HTERT RPE-1 (cell line): ENCODE measurements around the gene PNMA8B.

Experiments
- in situ Hi-C: fragments of 300-500 bp; cut with MboI; formaldehyde crosslinking; loops from 4 replicates; pipeline ENCODE4 v1.14.3; 2020; ENCODE audit warnings: low sequenced_read_pairs

PNMA8B gene

DNA sequence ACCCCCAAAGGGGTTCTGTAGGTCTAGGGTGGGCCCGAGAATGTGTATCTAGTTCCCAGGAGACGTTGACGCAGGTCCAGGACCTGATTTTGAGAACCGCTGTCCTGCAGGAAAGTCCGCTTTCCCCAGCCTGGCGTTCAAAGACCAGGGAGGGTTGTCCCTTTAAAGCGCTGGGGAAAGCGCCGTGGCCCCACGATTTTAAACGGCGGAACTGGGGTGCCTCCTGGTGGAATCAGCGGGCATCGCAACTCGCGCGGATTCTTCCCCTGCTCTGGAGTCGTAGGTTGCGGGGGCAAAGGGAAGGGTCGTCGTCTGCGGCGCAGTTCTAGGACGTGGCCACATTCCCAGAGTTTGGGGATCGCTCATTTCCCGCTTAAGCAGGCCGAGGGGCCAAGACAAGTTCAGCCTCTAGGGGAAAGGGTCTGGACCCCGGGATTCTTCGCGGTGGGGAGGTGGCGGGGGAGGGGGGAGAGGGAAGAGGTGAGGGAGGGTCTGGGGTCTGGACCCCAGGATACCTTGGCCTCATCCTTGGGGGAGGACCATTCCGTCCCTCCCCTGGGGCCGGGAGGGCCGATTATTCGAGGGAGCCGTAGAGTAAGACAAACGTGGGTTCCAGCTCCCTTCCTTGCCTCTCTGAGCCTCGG is 7.7 kb downstream of the PNMA8B start:
- in situ Hi-C loops, result no loop called here

DNA sequence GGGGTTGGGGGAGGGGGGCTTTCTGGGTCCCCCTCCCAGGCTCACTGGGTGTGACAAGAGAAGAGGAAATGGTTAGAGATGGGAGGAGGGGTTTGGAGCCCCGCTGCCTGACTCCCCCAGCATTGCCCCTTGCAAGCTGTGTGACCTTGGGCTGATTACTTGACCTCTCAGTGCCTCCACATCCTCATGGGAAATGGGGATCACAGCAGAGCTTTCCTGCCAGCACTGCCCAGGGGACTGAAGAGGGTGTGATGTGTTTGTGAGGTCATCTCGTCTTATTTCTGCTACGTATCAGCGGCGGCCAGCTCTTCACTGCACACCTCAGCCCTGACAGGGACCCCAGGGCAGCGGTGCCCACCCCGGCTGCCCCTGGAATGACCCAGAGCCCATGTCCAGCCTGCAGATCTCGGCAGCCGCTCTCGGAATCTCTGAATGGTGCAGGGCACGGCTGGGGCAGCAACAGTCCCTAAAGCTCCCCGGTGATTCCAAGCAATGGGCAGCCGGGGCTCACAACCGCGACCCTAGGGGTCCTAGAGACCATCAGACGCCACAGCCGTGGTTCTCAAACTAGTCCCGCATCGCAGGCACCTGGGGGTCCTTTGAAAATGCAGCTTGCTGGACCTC is 8.4 kb downstream of the PNMA8B start:
- in situ Hi-C loops, result no loop called here

DNA sequence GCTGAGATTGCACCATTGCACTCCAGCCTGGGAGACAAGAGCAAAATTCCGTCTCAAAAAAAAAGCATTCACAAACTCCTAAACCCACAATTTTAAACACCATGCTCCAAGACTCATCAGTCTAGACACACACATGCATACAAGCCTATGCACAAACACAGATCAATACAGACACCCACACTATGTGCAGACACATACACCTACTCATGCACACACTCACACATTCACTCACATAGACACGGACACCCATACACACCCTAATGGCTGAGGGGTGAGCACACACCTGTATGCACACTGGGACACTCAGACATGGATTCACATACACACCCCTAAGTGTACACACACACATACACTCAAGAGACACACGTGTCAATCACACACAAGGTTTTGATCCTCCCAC is 9.3 kb downstream of the PNMA8B start:
- in situ Hi-C loops, result no loop called here

DNA sequence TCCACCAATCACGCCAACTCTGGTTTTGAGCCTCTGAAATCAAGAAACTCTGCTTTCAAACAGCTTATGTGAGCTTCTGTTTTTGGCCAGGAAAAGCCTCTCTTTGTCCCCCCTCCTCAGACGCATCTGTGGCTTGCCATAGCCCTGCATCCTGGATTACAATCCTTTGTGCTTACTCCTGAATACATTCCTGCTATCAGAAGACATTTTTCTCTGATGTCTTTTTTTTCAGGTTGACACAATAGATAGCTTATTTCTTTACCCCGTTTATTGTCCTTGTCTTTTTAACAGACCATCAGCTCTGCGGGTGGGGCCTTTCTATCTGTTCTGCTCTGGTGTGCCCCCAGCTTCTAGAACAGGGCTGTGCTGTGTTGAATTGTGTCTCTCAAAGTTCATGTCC is 11.0 kb downstream of the PNMA8B start:
- in situ Hi-C loops, result no loop called here

DNA sequence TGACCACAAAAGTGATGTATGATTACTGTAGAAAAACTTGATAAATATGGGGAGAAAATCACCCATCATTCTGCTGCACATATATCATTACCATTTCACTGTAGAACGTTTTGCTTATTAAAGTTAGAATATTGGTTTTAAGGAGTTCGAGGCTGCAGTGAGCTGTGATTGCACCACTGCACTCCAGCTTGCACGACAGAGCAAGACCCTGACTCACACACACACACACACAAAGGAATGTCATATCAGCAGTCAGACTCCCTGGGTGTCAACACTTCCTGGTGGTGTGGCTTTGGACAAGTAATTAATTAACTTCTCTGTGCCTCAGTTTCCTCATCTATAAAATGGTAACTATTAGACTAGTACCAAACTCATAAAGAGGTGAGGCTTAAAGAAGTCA is 13.0 kb downstream of the PNMA8B start:
- in situ Hi-C loops, result no loop called here

DNA sequence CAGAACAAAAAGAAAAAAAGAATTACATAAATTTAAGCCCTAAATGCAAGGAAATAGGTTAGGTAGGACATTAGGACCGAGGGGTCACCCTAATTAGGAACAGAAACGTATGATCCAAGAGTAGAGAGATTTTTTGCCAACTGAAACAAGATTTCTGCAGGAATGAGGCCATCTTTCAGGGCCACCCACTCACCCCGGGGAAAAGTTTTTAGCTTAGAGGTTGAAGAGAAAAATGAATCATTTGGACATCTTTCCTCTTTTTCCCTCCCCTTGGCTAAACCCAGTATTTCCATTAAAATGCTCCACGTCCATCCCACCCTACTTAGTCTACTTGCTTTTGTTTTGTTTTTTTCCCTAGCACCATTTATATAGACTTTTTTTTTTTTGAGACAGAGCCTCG is 13.7 kb downstream of the PNMA8B start:
- in situ Hi-C loops, result no loop called here

DNA sequence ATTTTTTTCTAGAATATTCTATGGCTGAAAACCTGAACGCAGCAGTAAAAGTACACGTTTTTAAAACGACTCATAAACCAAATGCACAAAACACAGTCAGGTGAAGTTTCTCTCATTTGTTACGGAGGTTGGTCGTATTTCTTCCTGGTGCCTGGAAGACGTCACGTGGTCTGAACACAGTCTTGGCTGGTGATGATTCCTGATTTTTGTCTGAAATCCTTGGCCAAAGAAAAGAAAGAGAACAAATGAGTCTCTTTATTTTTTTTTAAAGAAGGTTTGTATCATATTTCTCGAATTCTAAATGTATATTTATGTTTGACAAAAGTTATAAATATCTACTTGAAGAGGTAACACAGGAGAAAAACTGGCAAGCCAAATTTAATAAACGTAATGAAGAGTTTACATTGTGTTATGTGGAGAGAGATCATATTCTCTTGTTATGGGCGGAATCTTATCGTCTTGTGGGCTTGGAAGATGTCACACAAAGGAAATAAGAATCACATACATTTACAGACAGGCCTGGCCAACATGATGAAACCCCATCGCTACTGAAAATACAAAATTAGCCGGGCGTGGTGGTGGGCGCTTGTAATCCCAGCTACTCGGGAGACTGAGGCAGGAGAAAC is 14.3 kb downstream of the PNMA8B start:
- in situ Hi-C loops, result no loop called here

DNA sequence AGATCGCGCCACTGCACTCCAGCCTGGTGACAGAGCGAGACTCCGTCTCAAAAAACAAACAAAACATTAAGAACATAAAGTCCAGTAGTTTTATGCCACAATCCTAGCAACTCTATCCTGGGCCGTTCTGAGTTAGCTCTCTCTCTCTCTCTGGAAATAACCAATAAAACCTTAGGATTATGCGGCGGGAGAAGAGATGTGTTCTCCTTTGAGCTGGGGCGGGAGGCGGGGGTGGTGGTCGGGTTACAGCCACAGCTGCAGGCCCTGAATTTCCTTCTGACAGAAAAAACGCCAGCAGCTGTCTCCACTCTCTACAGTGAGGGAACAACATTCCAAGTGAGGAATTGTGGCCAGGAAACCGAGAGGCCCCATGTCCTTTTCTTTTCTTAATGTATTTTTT is 15.3 kb downstream of the PNMA8B start:
- in situ Hi-C loops, result no loop called here

DNA sequence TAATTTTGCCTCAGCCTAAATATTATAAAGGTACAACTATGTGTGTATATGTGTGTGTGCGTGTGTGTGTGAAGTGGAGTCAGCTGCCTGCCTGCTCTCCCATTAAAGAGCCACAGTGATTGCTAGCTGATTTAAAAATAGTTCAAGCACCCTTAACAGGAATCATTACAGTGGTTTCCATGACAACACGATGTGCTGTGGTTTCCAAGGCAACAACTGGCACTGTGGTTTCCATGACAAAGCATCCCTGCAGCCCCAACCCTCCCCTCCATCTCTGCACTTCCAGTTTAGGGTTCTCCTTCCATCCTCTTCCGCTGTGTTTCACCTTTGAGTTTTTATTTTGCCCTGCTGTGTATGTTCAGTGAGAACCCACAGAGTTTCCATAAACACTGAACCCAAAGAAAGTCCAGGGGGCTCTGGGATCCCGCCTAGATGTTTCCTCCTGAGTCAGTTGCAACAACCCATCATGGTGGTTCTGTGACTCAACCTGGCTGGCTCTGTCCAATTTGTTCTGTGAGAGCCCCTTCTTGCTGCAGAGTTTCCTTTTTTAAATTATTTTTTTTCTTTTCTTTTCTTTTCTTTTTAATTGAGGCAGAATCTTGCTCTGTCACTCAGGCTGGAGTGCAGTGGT is 17.2 kb downstream of the PNMA8B start:
- in situ Hi-C loops, result no loop called here

DNA sequence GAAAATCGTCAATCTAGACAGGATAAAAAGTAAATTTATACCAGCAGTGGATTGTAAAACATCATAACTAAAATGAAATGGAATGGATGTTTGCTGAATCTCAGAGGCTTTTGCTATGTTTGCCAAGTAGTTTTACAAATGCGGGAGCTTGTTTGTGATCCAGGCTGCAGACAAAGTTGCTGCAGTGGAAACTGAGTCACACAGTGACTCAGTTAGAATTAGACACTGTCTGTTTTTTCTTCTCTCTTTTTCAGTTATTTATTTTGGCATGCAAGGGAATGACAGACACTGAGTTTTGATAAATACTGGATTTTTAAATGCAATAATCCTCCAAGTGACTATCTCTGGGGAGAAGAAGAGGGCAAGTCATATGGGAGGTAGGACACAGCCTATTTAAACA is 19.7 kb downstream of the PNMA8B start:
- in situ Hi-C loops, result no loop called here

DNA sequence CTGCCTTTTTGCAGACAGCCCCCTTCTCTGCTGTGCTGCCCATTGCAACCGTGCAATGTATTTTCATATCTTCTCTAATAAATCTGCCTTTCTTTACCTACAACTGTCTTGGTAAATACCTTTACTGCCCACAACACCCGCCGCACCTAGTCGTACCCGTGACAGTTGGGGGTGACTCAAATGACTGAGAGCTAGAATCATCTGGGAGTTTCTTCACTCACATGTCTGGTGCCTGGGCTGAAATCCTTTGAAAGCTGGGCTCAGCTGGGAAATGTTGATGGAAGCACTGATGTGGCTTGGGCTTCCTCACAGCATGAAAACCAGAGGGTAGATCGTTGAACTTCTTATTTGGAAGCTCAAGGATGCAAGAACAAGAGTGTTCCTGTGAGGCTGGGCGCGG is 21.5 kb downstream of the PNMA8B start:
- in situ Hi-C loops, result no loop called here

DNA sequence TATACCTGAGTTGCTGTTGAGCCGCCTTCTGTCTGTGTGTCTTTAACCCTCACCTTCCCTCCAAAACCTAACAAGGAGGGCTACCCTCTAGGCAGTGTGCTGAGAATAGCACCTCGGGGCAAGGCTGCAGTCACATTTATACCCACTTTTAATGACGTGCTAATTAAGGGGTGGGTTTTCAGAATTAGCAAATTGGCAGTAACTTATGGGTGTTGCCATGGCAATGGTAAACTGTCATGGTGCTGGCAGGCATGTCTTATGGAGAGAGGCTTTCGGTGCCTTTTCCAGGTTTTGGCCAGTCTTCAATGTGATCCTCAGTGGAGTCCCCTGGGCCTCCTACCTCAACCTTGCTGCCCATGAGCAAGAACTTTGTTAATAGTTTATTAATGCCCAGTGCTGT is 23.1 kb downstream of the PNMA8B start:
- in situ Hi-C loops, result no loop called here

DNA sequence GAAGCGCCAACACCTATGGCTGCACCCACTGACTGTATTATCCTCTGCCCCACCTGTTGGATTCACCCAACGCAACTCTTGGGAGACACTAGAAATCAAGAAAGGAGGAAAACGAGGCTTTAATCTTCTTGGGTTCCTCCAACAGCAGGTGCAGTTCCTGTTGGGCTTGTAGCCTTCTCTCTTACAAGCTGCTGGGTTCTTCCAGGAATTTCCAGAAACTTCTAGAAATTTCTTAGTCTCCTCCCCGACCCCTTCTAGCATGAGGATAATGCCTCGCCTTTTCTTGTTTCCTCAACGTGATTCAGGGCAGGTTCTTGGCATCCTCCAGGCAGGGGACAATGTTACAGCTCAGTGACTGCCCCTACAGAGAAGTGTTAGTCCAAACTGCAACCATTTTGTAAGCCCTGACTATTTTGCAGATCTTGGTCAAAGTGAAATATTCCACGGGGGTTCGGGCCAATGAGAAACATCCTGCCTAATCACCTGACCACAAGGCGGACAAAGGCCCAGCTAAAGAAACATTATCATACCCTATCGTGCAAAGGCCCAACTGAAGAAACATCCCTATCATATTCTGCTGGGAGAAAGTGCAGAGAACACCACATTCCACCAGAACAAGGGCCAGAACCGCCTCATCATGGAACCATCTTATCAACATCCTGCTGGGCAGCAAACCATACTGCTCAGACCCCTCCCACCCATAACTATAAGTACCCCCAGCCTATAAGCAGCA is 23.7 kb downstream of the PNMA8B start:
- in situ Hi-C loops, result no loop called here

DNA sequence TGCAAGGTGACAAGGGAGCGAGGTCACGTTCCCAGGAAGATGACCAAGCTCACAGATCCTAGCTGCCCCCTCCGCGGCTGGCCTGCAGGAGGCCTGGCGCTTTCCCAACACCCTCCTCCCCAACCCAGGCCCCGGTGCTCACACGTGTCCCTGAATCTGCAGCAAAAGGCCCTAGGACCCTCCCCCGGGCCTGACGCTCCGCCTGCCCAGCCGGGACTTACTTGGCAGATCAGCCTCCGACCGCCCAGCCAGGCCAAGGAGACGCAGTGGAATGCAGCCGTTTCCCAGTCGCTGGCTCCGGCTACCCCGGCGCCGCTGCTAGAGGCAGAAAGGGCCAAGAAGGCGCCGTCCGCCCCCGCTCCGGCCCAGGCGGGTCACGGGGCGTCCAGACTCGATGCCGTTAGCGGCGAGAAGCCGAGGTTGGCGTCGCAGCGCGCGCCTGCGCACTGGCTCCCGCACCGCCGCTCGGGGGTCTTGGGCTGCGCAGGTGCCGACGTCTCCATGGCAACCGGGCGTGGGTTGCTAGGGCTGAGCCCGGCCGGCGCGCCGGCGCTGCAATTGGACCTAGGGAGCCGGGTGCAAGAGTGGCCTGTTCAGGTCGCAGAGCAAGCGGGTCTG is 24.4 kb downstream of the PNMA8B start, which contains the start of gene PNMA8A:
Gene PNMA8A (minus strand): TSS at position 448 of the 618 bp plus-strand sequence. CDS start 528 bp downstream, outside the sequence.
- in situ Hi-C loops, result no loop called here

DNA sequence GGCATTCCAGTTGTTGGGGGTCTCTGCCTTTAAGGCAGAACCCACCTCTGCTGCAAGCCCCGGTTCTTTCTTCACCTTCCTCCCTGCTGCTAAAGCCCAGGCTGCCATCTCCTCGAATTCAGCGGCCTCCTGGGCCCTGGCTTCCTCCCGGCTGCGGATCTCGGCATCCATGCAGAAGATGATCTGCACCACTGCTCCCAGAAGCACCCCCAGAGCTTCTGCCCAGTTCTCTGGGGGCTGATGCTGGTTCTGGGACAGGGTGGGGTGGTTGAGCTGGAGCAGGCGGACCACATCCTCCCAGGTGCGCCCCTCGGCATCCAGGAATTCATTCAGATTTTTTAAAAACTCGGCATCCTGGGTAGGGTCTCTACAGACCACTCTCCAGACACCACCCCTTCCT is 25.3 kb downstream of the PNMA8B start:
- in situ Hi-C loops, result no loop called here

DNA sequence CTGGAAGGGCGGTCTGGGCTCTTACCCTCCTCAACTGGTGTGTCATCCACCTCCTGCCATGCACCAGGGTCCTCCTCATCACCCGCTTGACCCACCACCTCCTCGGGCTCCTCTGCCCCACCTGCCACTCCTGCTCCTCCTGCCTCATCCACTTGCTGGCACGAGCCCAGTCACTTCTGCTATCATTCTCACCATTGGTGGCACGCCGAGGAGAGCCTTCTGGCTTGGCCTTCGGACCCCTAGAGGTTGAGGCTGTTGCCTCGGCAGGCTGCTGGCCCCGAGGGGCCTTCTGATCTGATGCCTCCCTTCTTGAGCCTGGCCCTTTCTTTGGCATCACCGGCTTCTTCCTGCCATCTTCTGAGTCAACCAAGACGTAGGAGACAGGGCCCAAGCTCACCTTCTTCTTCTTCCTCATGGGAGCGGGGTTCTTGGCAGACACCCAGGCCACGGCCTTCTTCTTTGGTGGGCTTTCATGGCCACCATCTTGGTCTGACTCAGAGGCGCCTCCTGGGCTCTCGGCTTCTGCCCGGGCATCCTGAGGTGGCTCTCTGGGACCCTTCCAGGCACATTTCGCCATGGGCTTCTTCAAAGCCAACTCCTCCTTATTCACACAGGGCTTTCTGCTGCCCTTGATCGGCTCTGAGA is 26.0 kb downstream of the PNMA8B start:
- in situ Hi-C loops, result no loop called here

DNA sequence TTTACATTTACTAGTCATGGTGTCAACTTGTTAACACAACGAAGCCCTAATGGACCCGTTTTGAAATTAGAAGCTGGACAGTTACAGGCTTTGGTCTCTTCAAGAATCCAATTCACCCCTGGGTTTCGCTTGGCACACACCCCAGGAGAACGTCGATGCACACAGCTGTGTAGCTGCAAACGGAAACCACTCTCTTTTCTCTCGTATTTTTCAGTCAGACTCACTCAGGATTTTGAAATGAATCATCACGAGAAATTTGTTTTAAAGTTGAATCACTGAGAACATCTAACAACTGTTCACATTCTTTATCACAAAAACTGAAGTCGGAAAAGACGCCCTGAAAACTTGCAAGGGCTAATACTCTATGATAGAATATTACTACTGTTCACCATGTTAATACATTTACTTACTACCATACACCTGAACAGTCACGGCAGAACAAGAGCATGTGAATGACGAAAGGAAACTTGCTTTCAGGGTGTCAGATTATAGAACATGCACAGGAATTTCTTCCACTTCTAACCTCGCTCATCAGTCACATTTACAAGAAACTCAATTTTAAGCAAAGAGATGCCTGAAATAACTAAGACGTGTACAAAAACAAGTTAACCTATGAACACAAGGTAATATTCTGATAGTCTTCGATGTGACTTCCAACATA is 29.0 kb downstream of the PNMA8B start:
- in situ Hi-C loops, result no loop called here

DNA sequence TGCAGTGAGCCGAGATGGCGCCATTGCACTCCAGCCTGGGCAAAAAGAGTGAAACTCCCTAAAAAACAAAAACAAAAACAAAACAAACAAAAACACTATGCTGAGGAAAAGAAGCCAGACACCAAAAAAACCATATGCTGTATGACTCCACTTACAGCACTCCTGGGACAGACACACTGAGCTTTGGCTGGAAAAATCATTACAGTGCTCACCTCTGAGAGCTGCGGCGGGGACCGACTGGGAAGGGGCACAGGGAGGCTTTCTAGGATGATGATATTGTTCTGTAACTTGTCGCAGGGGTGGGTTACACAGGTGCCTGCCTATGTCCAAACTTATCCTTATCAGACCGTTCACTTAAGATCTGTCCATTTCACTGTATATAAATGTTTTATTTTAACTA is 32.2 kb downstream of the PNMA8B start:
- in situ Hi-C loops, result no loop called here

DNA sequence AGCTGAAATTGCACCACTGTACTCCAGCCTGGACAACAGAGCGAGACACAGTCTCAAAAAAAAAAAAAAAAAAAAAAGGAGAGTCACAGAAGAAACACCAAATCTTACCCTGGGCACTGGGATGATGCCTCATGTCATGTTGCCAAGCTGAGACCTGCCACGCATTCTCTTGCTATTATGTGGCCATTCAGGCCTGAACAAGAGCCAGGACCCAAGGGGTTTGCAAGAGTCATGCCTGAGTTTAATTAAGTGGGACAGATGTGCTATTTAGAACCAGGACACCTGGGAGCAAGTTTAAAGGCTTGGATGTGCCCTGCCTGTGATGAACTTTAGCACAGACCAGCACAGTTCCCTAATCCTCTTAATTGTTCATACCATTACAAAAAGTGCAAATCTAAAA is 34.1 kb downstream of the PNMA8B start:
- in situ Hi-C loops, result no loop called here

DNA sequence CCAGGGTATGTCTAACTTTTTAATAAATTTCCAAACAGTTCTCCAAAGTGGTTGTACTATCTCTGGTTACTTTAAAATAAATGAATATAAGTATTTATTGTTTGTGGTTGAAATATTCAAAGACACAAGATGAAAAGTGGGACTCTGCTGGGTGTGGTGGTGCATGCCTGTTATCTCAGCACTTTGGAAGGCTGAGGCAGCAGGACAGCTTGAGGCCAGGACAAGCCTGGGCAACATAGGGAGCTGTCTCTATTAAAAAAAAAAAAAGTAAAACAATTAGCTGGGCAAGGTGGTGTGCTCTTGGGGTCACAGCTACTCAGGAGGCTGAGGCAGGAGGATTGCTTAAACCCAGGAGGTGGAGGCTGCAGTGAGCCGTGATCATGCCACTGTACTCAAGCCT is 34.7 kb downstream of the PNMA8B start:
- in situ Hi-C loops, result no loop called here
